Measurements from ENCODE around the gene SGCA.

DNA sequence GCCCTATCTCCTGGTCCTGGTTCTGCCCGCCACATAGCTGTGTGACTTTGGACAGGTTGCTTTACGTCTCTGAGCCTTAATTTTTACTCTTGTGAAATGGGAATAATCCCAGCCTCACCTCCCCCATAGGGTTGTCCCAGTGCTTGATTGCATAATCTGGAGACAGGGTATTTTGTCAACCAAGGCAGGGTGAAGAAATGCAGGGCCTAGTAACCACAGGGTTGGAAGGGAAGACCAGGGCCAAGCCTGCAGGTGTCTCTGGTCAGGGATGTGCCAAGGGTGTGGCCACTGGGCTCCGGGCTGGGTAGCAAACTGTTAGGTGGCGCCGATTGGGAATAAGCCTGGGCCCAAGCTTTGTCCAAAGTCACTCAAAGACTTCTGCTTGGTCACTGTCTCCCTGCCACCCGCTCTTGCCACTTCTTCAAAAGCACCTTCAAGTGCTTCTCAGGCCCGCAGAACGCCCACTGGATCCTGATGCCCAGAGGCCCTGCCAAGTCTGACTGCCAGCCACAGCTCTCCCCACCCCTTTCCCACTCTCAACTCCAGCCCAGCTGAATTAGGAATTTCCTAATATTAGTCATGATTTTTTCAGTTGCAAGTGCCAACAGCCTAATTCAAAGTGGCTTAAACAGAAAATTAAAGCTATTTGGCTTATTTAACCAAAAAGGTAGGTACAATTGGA is 56.2 kb downstream of the SGCA start:
- TF ChIP-seq EZH2 (IDR thresholded peaks at IDR 0.05; ENCODE audit: low read length) = no peak
- TF ChIP-seq, protein P1, sequence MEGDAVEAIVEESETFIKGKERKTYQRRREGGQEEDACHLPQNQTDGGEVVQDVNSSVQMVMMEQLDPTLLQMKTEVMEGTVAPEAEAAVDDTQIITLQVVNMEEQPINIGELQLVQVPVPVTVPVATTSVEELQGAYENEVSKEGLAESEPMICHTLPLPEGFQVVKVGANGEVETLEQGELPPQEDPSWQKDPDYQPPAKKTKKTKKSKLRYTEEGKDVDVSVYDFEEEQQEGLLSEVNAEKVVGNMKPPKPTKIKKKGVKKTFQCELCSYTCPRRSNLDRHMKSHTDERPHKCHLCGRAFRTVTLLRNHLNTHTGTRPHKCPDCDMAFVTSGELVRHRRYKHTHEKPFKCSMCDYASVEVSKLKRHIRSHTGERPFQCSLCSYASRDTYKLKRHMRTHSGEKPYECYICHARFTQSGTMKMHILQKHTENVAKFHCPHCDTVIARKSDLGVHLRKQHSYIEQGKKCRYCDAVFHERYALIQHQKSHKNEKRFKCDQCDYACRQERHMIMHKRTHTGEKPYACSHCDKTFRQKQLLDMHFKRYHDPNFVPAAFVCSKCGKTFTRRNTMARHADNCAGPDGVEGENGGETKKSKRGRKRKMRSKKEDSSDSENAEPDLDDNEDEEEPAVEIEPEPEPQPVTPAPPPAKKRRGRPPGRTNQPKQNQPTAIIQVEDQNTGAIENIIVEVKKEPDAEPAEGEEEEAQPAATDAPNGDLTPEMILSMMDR (optimal IDR thresholded peaks at IDR 0.05 in 1 of 3, IDR thresholded peaks at IDR 0.05 in 1 of 3, conservative IDR thresholded peaks at IDR 0.05 in 1 of 3; ENCODE audit: extremely low read depth in 1 of 3, insufficient read depth in 2 of 3, low read length in 3 of 3) = no peak

All from keratinocyte (primary cell).